Activated CD4-positive, alpha-beta memory T cell treated with anti-CD3 and anti-CD28 coated beads, Interleukin-2, amount 10 ng/mL, durations not matched to agents 7 days and 5 days (primary cell): ENCODE measurements around the gene LHX6. TPM values are rescaled to one million over a fixed set of nuclear protein-coding genes. Genes with fewer than 3 reads are reported as not detected.

Experiments
- CTCF ChIA-PET: fragments of 350-600 bp; sonication (Branson Sonifier 250); formaldehyde crosslinking; loops from one replicate; lab custom pipeline; 2021; ENCODE audit warnings: antibody characterized with exemption, inconsistent platforms; lab: Charles Lee
- POLR2A ChIA-PET: fragments of 350-600 bp; sonication (Branson Sonifier 250); formaldehyde crosslinking; loops from one replicate; lab custom pipeline; 2021; ENCODE audit warnings: antibody characterized with exemption; lab: Charles Lee
- DNase-seq: peaks from one replicate; pipeline ENCODE4 v3.0.0-alpha.2; 2020
- H3K27ac Mint-ChIP-seq: one replicate; pipeline ENCODE4 v1.8.0; 2021; ENCODE audit warnings: mild to moderate bottlenecking, mixed read lengths
- H3K27me3 Mint-ChIP-seq: one replicate; pipeline ENCODE4 v1.8.0; 2021; ENCODE audit warnings: mixed read lengths
- H3K36me3 Mint-ChIP-seq: one replicate; pipeline ENCODE4 v1.8.0; 2021; ENCODE audit warnings: low read depth, mixed read lengths
- H3K4me1 Mint-ChIP-seq: one replicate; pipeline ENCODE4 v1.8.0; 2021; ENCODE audit warnings: mixed read lengths
- H3K4me3 Mint-ChIP-seq: one replicate; pipeline ENCODE4 v1.8.0; 2021; ENCODE audit warnings: mild to moderate bottlenecking, mixed read lengths
- H3K9me3 Mint-ChIP-seq: one replicate; pipeline ENCODE4 v1.8.0; 2021; ENCODE audit warnings: mixed read lengths
- total RNA-seq, 2 experiments: library from RNA; stranded (reverse); gene quantifications; one replicate each; pipeline ENCODE4 v1.2.3, GENCODE V29; 2021

LHX6 gene
- total RNA-seq, 2 experiments from 2014 or later = not detected

DNA sequence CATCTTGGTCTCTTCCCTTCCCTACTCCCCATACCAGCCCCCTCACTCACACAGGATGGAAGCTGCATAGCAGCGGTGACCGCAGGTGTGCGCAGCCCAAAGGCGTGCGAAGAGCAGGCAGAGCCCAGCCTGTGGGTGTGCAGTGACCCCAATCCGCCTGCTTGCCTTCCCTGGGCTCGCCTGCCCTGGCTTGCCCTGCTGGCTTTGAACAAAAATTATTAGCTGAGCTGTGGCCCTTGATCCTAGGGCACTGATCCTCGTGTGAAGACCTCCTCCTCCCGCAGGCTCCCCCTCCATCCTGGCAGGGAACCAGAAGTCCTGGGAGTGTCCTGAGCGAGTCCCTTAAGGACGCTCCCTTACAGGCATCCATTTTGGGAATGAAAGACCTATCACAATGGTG is 37.2 kb downstream of the LHX6 start:
- CTCF ChIA-PET = interaction anchor here (0.8 kb wide), 2 partner anchors 9 to 67 kb away, joined by 3 read pairs; no protein-coding TSS in a partner anchor
- no peak overlapping the region for H3K27ac Mint-ChIP-seq
- no peaks in the 10 kb centered on the region for H3K36me3 Mint-ChIP-seq
- H3K4me3 Mint-ChIP-seq = no peak overlapping the region
- H3K9me3 Mint-ChIP-seq = no peaks in the 10 kb centered on the region
- peaks cover 3% of the 10 kb centered on the region for H3K4me1 Mint-ChIP-seq
- POLR2A ChIA-PET = no interaction called here
- DNase-seq = no peak
- H3K27me3 Mint-ChIP-seq = peaks cover 5% of the 10 kb centered on the region

DNA sequence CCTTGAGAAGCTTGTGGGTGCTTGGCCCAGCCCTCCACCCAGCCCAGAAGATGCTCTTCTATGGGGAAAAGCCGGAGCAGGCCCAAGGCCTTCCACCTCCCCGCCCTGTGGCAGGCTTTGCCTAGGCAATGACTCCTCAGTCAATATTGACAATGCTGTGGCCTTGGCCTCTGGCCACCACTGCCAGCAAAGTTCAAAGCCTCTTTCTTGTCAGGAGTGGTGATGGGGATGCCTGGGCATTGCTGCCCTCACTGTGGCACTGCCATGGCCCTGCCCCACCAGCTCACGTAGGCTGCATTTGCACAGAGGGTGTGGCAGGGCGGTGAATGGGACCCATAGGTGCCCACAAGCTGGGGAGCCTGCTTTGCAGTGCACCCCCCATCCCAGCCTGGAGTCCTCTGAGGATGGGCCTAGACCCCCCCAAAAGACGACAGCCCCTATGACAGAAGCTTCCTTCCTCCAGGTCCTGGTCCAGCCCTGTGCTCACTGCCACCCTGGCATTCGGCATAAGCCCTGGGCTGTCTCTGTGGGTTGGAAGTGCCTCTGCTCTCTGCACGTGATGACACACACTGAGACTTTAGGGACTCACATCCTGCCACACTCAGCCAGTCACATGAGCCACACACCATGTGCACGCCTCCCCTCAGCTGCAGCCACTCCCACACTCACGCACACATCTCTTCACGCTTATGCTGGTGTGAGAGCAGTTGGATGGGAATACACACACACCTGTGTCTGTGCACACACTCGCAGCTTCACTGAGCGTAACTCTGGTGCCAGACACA is 38.0 kb downstream of the LHX6 start:
- CTCF ChIA-PET = no interaction called here
- Mint-ChIP-seq H3K27me3 (peaks cover 5% of the 10 kb centered on the region), H3K4me3 (no peak overlapping the region), H3K36me3 (no peaks in the 10 kb centered on the region), H3K4me1 (peaks cover 3% of the 10 kb centered on the region), H3K9me3 (no peaks in the 10 kb centered on the region), H3K27ac (no peak overlapping the region)
- POLR2A ChIA-PET = no interaction called here
- peak; percentile 24 for DNase-seq

DNA sequence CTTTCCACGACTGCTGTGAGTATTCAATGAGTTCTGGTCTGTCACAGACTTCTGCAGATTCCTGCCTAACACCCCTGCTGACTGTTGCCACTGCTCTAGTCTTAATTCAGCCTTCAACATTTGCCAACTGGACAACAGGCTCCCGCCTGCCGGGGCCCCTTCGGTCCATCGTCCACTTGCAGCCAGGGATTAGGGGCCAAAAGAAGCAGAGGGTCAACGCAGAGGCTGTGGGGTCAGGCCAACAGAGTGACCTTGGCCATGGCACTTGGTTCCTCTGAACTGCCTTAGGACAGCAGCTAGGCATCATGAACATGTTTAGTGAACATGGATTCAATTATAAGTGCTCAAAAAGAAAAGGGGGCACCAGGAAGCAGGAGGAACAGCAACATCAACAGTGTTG is 40.4 kb downstream of the LHX6 start:
- Mint-ChIP-seq H3K4me3 (no peak overlapping the region), H3K9me3 (no peaks in the 10 kb centered on the region), H3K27me3 (no peaks in the 10 kb centered on the region), H3K4me1 (peaks cover 3% of the 10 kb centered on the region), H3K36me3 (no peaks in the 10 kb centered on the region), H3K27ac (no peak overlapping the region)
- DNase-seq = no peak
- ChIA-PET POLR2A (no interaction called here), CTCF (interaction anchor here (0.6 kb wide), 1 partner anchor 203 kb away, joined by 3 read pairs; no protein-coding TSS in a partner anchor)

DNA sequence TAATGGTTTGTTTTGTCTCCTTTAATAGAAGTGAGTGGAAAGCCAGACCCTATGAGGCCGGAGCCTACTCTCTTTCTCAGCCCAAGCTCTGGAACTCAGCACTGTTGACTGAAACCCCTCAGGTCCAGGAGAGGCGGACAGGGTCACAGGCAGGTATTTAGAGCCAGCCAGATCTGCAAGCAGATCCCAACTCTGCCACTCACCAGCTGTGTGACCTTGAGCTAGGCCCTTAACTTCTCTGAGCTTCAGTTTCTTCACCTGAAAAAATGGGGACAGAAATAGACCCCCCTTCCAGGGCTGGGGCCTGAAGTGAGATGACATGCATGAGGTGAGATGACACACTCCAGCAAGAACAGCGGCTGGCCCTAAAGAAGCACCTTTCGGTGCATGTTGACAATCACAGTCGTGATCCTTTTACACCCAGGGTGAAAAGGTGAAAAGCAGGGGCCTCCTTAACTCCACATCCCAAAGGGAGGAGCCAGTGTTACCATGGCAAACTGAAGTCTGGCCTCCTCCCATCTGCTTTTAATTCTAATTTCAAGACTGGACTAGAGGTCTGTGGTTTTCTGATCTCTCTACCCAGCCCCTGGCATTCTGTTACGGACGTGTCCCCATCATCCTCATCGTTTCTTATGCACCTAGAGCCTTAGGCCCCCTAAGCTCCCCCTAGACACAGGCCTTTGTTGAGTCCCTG is 41.8 kb downstream of the LHX6 start:
- ChIA-PET CTCF (no interaction called here), POLR2A (no interaction called here)
- Mint-ChIP-seq H3K4me1 (peaks cover 3% of the 10 kb centered on the region), H3K9me3 (no peaks in the 10 kb centered on the region), H3K36me3 (no peaks in the 10 kb centered on the region), H3K4me3 (no peak overlapping the region), H3K27me3 (peaks cover 2% of the 10 kb centered on the region), H3K27ac (no peak overlapping the region)
- no peak for DNase-seq

DNA sequence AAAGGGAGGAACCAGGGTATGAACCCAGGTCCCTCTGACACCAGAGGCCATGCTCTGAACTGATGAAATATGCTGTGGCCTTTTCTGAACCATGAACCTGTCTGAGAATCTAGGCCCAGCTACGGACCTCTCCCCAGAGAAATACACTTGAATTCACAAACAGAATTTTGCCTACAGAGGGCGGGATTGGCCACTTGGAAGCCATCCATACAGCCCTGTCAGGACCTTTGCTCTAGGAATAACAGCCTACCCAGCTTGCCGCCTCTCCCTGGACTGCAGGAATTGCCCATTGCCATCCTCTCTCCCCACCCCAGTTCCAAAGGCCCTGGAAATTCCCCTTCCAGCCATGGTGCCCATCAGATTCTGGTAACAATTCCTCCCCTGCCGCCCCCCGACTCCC is 42.5 kb downstream of the LHX6 start:
- no peak for DNase-seq
- Mint-ChIP-seq H3K4me3 (no peak overlapping the region), H3K27ac (no peak overlapping the region), H3K36me3 (no peaks in the 10 kb centered on the region), H3K27me3 (peaks cover 2% of the 10 kb centered on the region), H3K9me3 (no peaks in the 10 kb centered on the region), H3K4me1 (peaks cover under 1% of the 10 kb centered on the region)
- ChIA-PET CTCF (no interaction called here), POLR2A (no interaction called here)

DNA sequence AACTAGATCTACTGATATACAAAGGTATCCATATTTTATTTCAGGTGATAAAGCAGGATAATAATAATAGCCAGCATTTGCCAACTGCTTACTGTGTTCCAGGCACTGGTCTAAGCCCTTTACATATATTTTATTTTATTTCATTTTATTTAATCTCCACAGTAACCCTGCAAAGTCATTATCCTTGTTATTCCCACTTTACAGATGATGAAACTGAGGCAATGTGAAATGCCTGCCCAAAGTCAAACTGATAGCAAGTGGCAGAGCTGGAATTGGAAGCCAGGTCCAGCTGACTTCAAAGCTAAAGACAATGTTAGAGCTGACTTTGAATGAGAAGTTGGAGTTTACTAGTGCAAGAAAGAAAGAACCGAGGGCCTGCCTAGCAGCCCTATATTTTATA is 44.2 kb downstream of the LHX6 start:
- Mint-ChIP-seq H3K27ac (no peak overlapping the region), H3K9me3 (no peaks in the 10 kb centered on the region), H3K27me3 (peaks cover 2% of the 10 kb centered on the region), H3K4me3 (no peak overlapping the region), H3K36me3 (no peaks in the 10 kb centered on the region), H3K4me1 (no peaks in the 10 kb centered on the region)
- DNase-seq = no peak
- ChIA-PET CTCF (interaction anchor here (1.1 kb wide), 1 partner anchor 60 kb away, joined by 3 read pairs; no protein-coding TSS in a partner anchor), POLR2A (no interaction called here)

DNA sequence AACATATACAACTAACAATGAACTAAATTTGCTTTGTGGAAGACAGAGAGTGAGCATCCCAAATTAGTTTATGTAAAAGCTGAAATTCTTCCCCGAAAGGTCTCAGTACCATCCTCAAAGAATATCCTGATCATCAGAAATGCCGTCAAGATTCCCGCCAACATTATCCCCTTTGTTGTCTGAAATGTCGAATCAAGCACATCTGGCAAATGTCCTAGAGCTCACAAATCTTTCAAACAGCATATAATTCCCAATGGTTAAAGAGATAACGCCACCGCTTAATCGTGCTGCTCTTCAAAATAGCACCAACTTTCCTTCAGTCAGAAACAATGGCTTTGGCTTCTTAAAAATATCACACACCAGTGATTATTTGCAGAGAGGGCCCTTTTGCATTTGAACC is 45.3 kb downstream of the LHX6 start:
- CTCF ChIA-PET = interaction anchor here (1.1 kb wide), 1 partner anchor 59 kb away, joined by 3 read pairs; no protein-coding TSS in a partner anchor
- Mint-ChIP-seq H3K9me3 (no peaks in the 10 kb centered on the region), H3K27ac (no peak overlapping the region), H3K27me3 (peaks cover 9% of the 10 kb centered on the region), H3K4me1 (no peaks in the 10 kb centered on the region), H3K36me3 (no peaks in the 10 kb centered on the region), H3K4me3 (no peak overlapping the region)
- POLR2A ChIA-PET = no interaction called here
- DNase-seq = no peak

DNA sequence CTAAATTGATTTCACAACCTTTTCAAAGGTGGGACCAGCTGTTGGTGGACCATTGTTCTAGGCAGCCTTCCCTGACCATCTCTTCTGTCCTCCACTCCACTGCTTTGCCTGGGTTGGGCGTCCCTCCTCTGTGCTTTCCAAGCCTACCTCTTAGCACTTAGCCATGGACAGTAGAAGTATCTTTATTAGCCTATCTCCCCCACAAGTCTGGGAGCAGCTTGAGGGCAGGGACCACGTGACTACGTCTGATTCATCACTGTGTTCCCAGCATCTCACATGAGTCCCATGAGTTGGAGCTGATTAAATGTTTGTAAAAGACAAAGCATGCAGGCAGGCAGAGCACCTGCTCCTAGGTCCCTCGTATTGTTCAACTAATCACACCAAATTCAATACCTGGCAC is 48.1 kb downstream of the LHX6 start:
- no peaks in the 10 kb centered on the region for H3K36me3 Mint-ChIP-seq

DNA sequence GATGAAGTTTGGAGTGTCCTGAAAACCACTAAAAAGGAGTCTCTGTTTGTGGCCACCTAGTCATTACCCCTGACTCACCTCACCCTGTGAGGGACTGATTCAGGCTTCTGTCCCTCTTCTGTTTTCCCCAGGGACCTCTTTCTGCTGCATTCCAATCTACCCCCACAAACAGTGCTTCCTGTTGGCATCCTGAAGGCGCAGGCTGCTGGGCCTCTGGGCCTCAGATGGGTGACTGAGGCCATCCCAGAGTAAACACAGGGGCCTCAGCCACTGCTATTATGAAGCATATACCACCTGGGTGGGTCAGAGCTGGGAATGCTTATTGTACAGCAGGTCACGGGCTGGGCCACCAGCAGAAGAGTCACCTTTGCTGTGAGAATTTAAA is 49.1 kb downstream of the LHX6 start:
- H3K9me3 Mint-ChIP-seq = no peaks in the 10 kb centered on the region
- ChIA-PET POLR2A (no interaction called here), CTCF (no interaction called here)
- no peak overlapping the region for H3K27ac Mint-ChIP-seq
- no peaks in the 10 kb centered on the region for H3K36me3 Mint-ChIP-seq
- no peak overlapping the region for H3K4me3 Mint-ChIP-seq
- DNase-seq = no peak
- H3K27me3 Mint-ChIP-seq = peaks cover 10% of the 10 kb centered on the region
- no peaks in the 10 kb centered on the region for H3K4me1 Mint-ChIP-seq

More for the DNA sequence above, 48.1 kb downstream of the LHX6 start:
- H3K4me1 Mint-ChIP-seq = no peaks in the 10 kb centered on the region
- no peak for DNase-seq
- ChIA-PET POLR2A (no interaction called here), CTCF (no interaction called here)
- no peak overlapping the region for H3K4me3 Mint-ChIP-seq
- H3K27ac Mint-ChIP-seq = no peak overlapping the region
- H3K9me3 Mint-ChIP-seq = no peaks in the 10 kb centered on the region
- H3K27me3 Mint-ChIP-seq = peaks cover 10% of the 10 kb centered on the region

DNA sequence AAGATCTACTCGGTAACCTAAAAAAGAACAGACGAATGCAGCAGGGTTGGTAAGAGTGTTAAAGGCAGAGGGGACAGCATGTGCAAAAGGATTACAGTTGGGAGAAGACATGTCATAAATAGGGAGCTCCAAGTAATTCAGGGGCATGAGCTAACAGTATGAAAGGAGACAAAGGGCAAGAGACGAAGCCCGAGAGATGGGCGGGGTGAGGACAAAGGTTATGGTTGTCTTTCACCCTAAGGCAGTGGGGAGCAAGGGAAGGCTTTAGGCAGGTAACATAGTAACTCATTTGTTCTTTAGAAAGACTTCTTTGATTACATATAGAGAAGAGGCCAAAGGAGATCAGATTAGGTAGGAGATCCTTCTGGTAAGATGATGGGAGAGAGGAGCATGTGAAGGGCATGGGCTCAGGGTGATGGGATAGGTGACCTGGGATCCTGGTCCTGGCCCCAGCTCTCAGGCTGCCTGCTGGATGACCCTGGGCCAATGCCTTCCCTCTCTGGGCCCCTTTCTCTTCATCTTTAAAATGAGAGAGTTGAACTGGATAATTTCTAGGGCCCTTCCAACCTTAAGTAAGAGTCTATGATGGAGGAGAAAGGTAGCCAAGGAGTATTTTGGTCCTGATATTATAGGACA is 49.6 kb downstream of the LHX6 start:
- POLR2A ChIA-PET = no interaction called here
- Mint-ChIP-seq H3K4me1 (no peaks in the 10 kb centered on the region), H3K27me3 (peaks cover 10% of the 10 kb centered on the region), H3K4me3 (no peak overlapping the region), H3K27ac (no peak overlapping the region), H3K36me3 (no peaks in the 10 kb centered on the region), H3K9me3 (no peaks in the 10 kb centered on the region)
- DNase-seq = no peak
- CTCF ChIA-PET = no interaction called here

DNA sequence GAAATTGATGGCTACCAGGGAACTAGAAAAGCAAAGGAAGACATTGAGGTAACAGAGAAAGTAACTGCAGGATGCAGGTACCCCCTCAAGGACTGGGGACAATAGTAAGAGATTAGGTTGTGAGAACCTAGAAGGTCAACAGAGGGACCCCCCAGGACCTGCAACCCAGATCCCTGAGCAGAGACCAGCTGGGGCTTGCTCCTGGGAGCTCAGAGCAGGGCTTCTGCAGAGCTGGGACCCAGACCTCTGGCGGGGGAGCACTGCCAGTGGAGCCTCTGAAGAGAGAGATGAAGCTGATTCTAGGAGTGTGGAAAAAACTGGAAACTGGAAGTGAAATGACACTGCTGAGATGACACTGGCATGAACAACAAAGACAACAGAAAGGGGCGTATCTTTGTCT is 51.8 kb downstream of the LHX6 start:
- Mint-ChIP-seq H3K4me3 (no peak overlapping the region), H3K36me3 (no peaks in the 10 kb centered on the region), H3K9me3 (no peaks in the 10 kb centered on the region), H3K27me3 (peaks cover 21% of the 10 kb centered on the region), H3K4me1 (no peaks in the 10 kb centered on the region), H3K27ac (no peak overlapping the region)
- POLR2A ChIA-PET = no interaction called here
- CTCF ChIA-PET = interaction anchor here (0.9 kb wide), 1 partner anchor 173 kb away, joined by 3 read pairs; no protein-coding TSS in a partner anchor
- no peak for DNase-seq

DNA sequence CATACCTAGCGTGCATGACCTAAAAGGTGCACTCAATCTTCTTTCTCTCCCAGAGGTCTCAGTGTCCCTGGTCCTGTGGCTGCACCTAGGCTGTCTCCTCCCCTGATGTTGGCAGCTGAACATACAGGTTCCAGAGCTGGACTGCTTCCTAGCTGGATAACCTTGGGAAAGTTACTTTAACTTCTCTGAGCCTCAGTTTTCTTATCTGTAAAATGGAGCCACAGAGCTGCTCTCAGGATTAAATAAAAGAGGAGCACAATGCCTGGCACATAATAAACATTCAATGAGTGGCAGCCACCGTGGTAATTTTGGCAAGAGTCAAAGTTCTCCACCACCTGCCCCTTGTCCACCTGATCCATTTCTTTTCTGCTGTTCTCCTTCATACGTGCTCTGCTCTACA is 55.1 kb downstream of the LHX6 start:
- Mint-ChIP-seq H3K4me1 (no peaks in the 10 kb centered on the region), H3K9me3 (no peaks in the 10 kb centered on the region), H3K4me3 (no peak overlapping the region), H3K36me3 (no peaks in the 10 kb centered on the region), H3K27me3 (peaks cover 20% of the 10 kb centered on the region), H3K27ac (no peak overlapping the region)
- ChIA-PET CTCF (no interaction called here), POLR2A (no interaction called here)
- no peak for DNase-seq

DNA sequence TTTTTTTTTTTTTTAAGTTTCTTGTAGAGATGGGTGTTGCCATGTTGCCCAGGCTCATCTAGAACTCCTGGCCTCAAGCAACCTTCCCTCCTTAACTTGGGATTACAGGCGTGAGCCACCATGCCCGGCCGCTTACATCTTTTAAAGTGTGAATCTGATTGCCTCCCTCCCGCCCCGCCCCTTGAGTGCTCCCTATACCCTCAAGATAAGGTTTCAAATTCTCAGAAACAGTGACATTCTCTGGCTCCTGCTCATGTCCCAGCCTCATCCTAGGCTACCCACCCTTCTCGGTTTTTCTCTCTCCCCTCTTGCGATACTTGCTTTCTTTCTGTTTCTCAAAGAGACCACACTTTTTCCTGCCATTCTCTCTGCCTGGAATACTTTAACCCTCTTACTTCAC is 56.6 kb downstream of the LHX6 start:
- CTCF ChIA-PET = no interaction called here
- no peaks in the 10 kb centered on the region for H3K9me3 Mint-ChIP-seq
- POLR2A ChIA-PET = no interaction called here
- no peak overlapping the region for H3K27ac Mint-ChIP-seq
- no peak overlapping the region for H3K4me3 Mint-ChIP-seq
- no peaks in the 10 kb centered on the region for H3K4me1 Mint-ChIP-seq
- H3K36me3 Mint-ChIP-seq = no peaks in the 10 kb centered on the region
- DNase-seq = no peak
- H3K27me3 Mint-ChIP-seq = peaks cover 22% of the 10 kb centered on the region
